IMR-90 (cell line): ENCODE results near the gene PIRT. TPM values are rescaled to one million over a fixed set of nuclear protein-coding genes. Genes with fewer than 3 reads are reported as not detected.

Source experiments
- ATAC-seq: fragments of 200-7000 bp; cut with Tn5 transposase; 2 replicates; pipeline ENCODE4 v1.9.1; 2020; ENCODE audit warnings: low read depth, mild to moderate bottlenecking, moderate library complexity
- BruUV-seq: library from RNA; stranded (reverse); fragments of 400-500 nt; replicated peaks from 2 replicates; lab custom pipeline; 2021; lab: Mats Ljungman, UMichigan
- CTCF ChIA-PET: fragments of 300-600 bp; formaldehyde crosslinking; extraction: SDS; loops from one replicate; lab custom pipeline; 2021; ENCODE audit warnings: antibody characterized with exemption; lab: Yijun Ruan, JAX
- POLR2A ChIA-PET: fragments of 300-600 bp; sonication (Branson Sonifier 250); formaldehyde crosslinking; loops from one replicate; lab custom pipeline; 2022; ENCODE audit warnings: antibody characterized with exemption; ENCODE audit not compliant: unreplicated experiment; lab: Charles Lee
- DNase-seq: peaks from one replicate; pipeline ENCODE4 v3.0.0; 2013
- H2AFZ ChIP-seq: replicated peaks from 2 replicates; pipeline ENCODE3; 2013; ENCODE audit warnings: low read length, mild to moderate bottlenecking; ENCODE audit not compliant: poor library complexity
- H2AK5ac ChIP-seq: 2 replicates; pipeline ENCODE4 v1.6.1; 2013; ENCODE audit warnings: low read depth, low read length, inconsistent platforms
- H2AK9ac ChIP-seq: replicated peaks from 2 replicates; pipeline ENCODE3; 2013; ENCODE audit warnings: mild to moderate bottlenecking, low read depth, low read length, moderate library complexity; ENCODE audit not compliant: poor library complexity
- H2BK120ac ChIP-seq: 2 replicates; pipeline ENCODE4 v1.6.1; 2013; ENCODE audit warnings: low read depth, low read length, inconsistent platforms
- H2BK15ac ChIP-seq: 3 replicates; pipeline ENCODE4 v1.6.1; 2013; ENCODE audit warnings: low read depth, low read length, inconsistent platforms
- H2BK20ac ChIP-seq: 2 replicates; pipeline ENCODE4 v1.6.1; 2013; ENCODE audit warnings: low read depth, mild to moderate bottlenecking, inconsistent platforms, low read length, moderate library complexity
- H2BK5ac ChIP-seq: 2 replicates; pipeline ENCODE4 v1.6.1; 2013; ENCODE audit warnings: mild to moderate bottlenecking, low read depth, low read length, inconsistent platforms; ENCODE audit not compliant: poor library complexity, severe bottlenecking
- H3K14ac ChIP-seq: replicated peaks from 2 replicates; pipeline ENCODE4 v1.6.1; 2013; ENCODE audit warnings: low read depth, low read length, inconsistent platforms
- H3K18ac ChIP-seq: 2 replicates; pipeline ENCODE4 v1.6.1; 2013; ENCODE audit warnings: low read depth, low read length, control low read depth
- H3K23ac ChIP-seq: 2 replicates; pipeline ENCODE4 v1.6.1; 2013; ENCODE audit warnings: low read depth, low read length, inconsistent platforms
- H3K27ac ChIP-seq: 2 replicates; pipeline ENCODE4 v1.5.1; 2013; ENCODE audit warnings: mild to moderate bottlenecking, control low read depth, low read length; ENCODE audit not compliant: insufficient read depth
- H3K27me3 ChIP-seq: 2 replicates; pipeline ENCODE4 v1.6.1; 2013; ENCODE audit warnings: low read length; ENCODE audit not compliant: control insufficient read depth, insufficient read depth
- H3K36me3 ChIP-seq: 2 replicates; pipeline ENCODE4 v1.6.1; 2013; ENCODE audit warnings: low read length, mixed read lengths; ENCODE audit not compliant: control insufficient read depth, insufficient read depth
- H3K4ac ChIP-seq: 2 replicates; pipeline ENCODE4 v1.6.1; 2013; ENCODE audit warnings: low read depth, low read length, inconsistent platforms
- H3K4me1 ChIP-seq: 2 replicates; pipeline ENCODE4 v1.6.1; 2013; ENCODE audit warnings: low read length, mixed read lengths; ENCODE audit not compliant: control insufficient read depth, insufficient read depth
- H3K4me2 ChIP-seq: 2 replicates; pipeline ENCODE4 v1.6.1; 2013; ENCODE audit warnings: low read depth, mild to moderate bottlenecking, control low read depth, low read length, moderate library complexity
- H3K4me3 ChIP-seq: 2 replicates; pipeline ENCODE4 v1.5.1; 2013; ENCODE audit warnings: low read depth, mild to moderate bottlenecking, control low read depth, low read length, moderate library complexity; ENCODE audit not compliant: insufficient read depth
- H3K56ac ChIP-seq: 2 replicates; pipeline ENCODE4 v1.6.1; 2013; ENCODE audit warnings: low read length, inconsistent platforms; ENCODE audit not compliant: insufficient read depth; ENCODE audit errors: extremely low read depth
- H3K79me1 ChIP-seq, 2 experiments: 2 replicates each; pipeline ENCODE4 v1.6.1; 2013; ENCODE audit warnings: low read length in 2 of 2, inconsistent platforms in 1 of 2, low read depth in 1 of 2
- H3K9ac ChIP-seq: 2 replicates; pipeline ENCODE4 v1.6.1; 2013; ENCODE audit warnings: low read depth, low read length, control low read depth
- H3K9me1 ChIP-seq: 2 replicates; pipeline ENCODE4 v1.6.1; 2013; ENCODE audit warnings: low read length, inconsistent platforms; ENCODE audit not compliant: insufficient read depth
- H3K9me3 ChIP-seq: 2 replicates; pipeline ENCODE4 v1.6.1; 2013; ENCODE audit warnings: low read length; ENCODE audit not compliant: control insufficient read depth, insufficient read depth
- H4K20me1 ChIP-seq: 2 replicates; pipeline ENCODE4 v1.6.1; 2013; ENCODE audit warnings: low read length, inconsistent platforms; ENCODE audit not compliant: insufficient read depth
- H4K5ac ChIP-seq: 2 replicates; pipeline ENCODE4 v1.6.1; 2013; ENCODE audit warnings: mild to moderate bottlenecking, low read depth, low read length, control low read depth
- H4K8ac ChIP-seq, 2 experiments: 2 replicates each; pipeline ENCODE4 v1.6.1; 2013; ENCODE audit warnings: low read depth in 2 of 2, low read length in 2 of 2, control low read depth in 1 of 2, inconsistent platforms in 1 of 2
- H4K91ac ChIP-seq: 2 replicates; pipeline ENCODE4 v1.6.1; 2013; ENCODE audit warnings: low read depth, low read length, inconsistent platforms; ENCODE audit not compliant: insufficient read depth
- BHLHE40 ChIP-seq: fragments of 150-350 bp; IDR thresholded peaks from 2 replicates; pipeline ENCODE4 v1.6.1; 2016; ENCODE audit warnings: mild to moderate bottlenecking, low read depth, low read length
- CEBPB ChIP-seq: IDR thresholded peaks from 2 replicates; pipeline ENCODE4 v1.6.1; 2012; ENCODE audit warnings: low read depth, low read length, improper control_type of control experiment
- CHD1 ChIP-seq: IDR thresholded peaks from 2 replicates; pipeline ENCODE4 v1.6.1; 2012; ENCODE audit warnings: low read depth, low read length, improper control_type of control experiment
- CTCF ChIP-seq: conservative IDR thresholded peaks from 2 replicates; pipeline ENCODE4 v1.5.1; 2012; ENCODE audit warnings: mild to moderate bottlenecking, low read depth, low read length, improper control_type of control experiment
- FOS ChIP-seq: fragments of 150-350 bp; IDR thresholded peaks from 2 replicates; pipeline ENCODE4 v1.6.1; 2016; ENCODE audit warnings: low read depth, low read length
- MAFK ChIP-seq: IDR thresholded peaks from 2 replicates; pipeline ENCODE4 v1.6.1; 2012; ENCODE audit warnings: low read depth, low read length, improper control_type of control experiment
- MAZ ChIP-seq: IDR thresholded peaks from 2 replicates; pipeline ENCODE4 v1.6.1; 2012; ENCODE audit warnings: low read depth, mild to moderate bottlenecking, low read length, improper control_type of control experiment, moderate library complexity, borderline replicate concordance
- MXI1 ChIP-seq: IDR thresholded peaks from 2 replicates; pipeline ENCODE4 v1.6.1; 2012; ENCODE audit warnings: low read depth, mild to moderate bottlenecking, low read length, moderate library complexity, borderline replicate concordance
- NFE2L2 ChIP-seq: fragments of 150-350 bp; IDR thresholded peaks from 2 replicates; pipeline ENCODE4 v1.6.1; 2016; ENCODE audit warnings: low read depth, mild to moderate bottlenecking, low read length
- POLR2A ChIP-seq: IDR thresholded peaks from 2 replicates; pipeline ENCODE4 v1.6.1; 2012; ENCODE audit warnings: mild to moderate bottlenecking, low read depth, low read length
- RAD21 ChIP-seq: IDR thresholded peaks from 2 replicates; pipeline ENCODE4 v1.6.1; 2012; ENCODE audit warnings: low read length, improper control_type of control experiment
- RCOR1 ChIP-seq: IDR thresholded peaks from 2 replicates; pipeline ENCODE4 v1.6.1; 2012; ENCODE audit warnings: mild to moderate bottlenecking, low read length, improper control_type of control experiment; ENCODE audit not compliant: insufficient replicate concordance
- RFX5 ChIP-seq: IDR thresholded peaks from 2 replicates; pipeline ENCODE4 v1.8.0; 2012; ENCODE audit warnings: low read depth, mild to moderate bottlenecking, low read length, moderate library complexity
- SMC3 ChIP-seq: fragments of 150-350 bp; IDR thresholded peaks from 2 replicates; pipeline ENCODE4 v1.6.1; 2016; ENCODE audit warnings: low read depth, mild to moderate bottlenecking, antibody characterized with exemption, low read length, moderate library complexity
- dilution Hi-C: fragments of 300-500 bp; cut with HindIII; formaldehyde crosslinking; loops from one replicate; pipeline ENCODE4 v1.14.3; 2018; ENCODE audit warnings: low sequenced_read_pairs; ENCODE audit not compliant: unreplicated experiment
- in situ Hi-C: fragments of 300-500 bp; cut with MboI; formaldehyde crosslinking; loops from 3 replicates; pipeline ENCODE4 v1.14.3; 2019; ENCODE audit warnings: low sequenced_read_pairs, inconsistent platforms, mixed read lengths
- intact Hi-C: fragments of 100-400 bp; cut with micrococcal nuclease; formaldehyde crosslinking; loops from 2 replicates; pipeline ENCODE4 v1.10.0; 2022
- polyA plus RNA-seq, 3 experiments: library from polyadenylated mRNA; depleted of rRNA; stranded (reverse); fragments of >200 nt; gene quantifications; 2 replicates each; pipeline ENCODE4 v1.2.3, GENCODE V29; 2012; ENCODE audit warnings: low replicate concordance in 1 of 3
- total RNA-seq: library from RNA; depleted of rRNA; stranded (reverse); fragments of >200 nt; gene quantifications from 2 replicates; pipeline ENCODE4 v1.2.3, GENCODE V29; 2012
- TF ChIP-seq, protein P1 (sequence below): fragments of 150-350 bp; IDR thresholded peaks from 2 replicates; pipeline ENCODE4 v1.6.1; 2016; ENCODE audit warnings: low read depth, mild to moderate bottlenecking, low read length, moderate library complexity, borderline replicate concordance
- TF ChIP-seq, protein P2 (sequence below): fragments of 150-350 bp; IDR thresholded peaks from 2 replicates; pipeline ENCODE4 v1.6.1; 2017; ENCODE audit warnings: mild to moderate bottlenecking, antibody characterized with exemption, low read length, low read depth

PIRT gene
- total and polyA plus RNA-seq, 2 of the 4 experiments (the other 2 are of a cell fraction): not detected

DNA sequence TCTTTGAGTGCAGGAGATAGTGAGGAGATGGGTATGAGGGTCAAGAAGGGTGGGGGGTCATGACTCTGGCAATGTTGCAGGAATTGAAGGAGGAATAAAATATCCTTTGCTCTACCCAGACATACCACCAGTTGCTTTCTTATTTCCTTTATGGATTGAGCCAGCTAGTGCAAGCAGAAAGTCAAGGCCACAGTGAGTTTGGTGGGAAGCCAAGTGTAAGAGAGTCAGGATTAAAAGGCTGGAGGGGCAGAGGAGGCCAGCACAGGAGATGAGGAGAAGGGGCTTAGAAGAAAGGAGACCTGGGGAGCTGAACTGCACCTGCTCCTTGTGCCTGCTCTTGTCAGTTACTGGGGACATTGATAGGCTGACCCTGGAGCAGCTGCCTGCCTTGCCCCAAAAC lies 16.1 kb downstream of the PIRT start:
- Histone ChIP-seq H3K4me1 (no peaks in the 10 kb centered on the region), H4K8ac (no peak overlapping the region), H2BK20ac (no peak overlapping the region), H3K9ac (no peak overlapping the region), H3K4ac (no peak overlapping the region), H2AK9ac (no peak overlapping the region), H3K4me3 (no peak overlapping the region), H3K18ac (no peak overlapping the region), H4K91ac (no peak overlapping the region), H3K4me2 (no peak overlapping the region), H2BK5ac (no peak overlapping the region), H2BK15ac (no peak overlapping the region), H4K5ac (no peak overlapping the region), H3K14ac (no peak overlapping the region), H2BK120ac (no peak overlapping the region), H2AK5ac (no peak overlapping the region), H3K23ac (no peak overlapping the region), H3K9me3 (no peaks in the 10 kb centered on the region), H3K36me3 (no peaks in the 10 kb centered on the region), H3K56ac (no peak overlapping the region), H4K20me1 (no peaks in the 10 kb centered on the region), H3K27ac (no peak overlapping the region), H2AFZ (no peak overlapping the region), H3K9me1 (no peaks in the 10 kb centered on the region), H3K79me1 (no peaks in the 10 kb centered on the region), H3K27me3 (no peaks in the 10 kb centered on the region)
- no TSS peak for BruUV-seq
- CTCF ChIA-PET: no interaction called here
- intact Hi-C loops: no loop called here
- dilution Hi-C loops: no loop called here
- no peak for TF ChIP-seq NFE2L2
- no peak for TF ChIP-seq MXI1
- TF ChIP-seq MAZ: no peak
- TF ChIP-seq POLR2A: no peak
- no peak for TF ChIP-seq SMC3
- TF ChIP-seq, protein P1, sequence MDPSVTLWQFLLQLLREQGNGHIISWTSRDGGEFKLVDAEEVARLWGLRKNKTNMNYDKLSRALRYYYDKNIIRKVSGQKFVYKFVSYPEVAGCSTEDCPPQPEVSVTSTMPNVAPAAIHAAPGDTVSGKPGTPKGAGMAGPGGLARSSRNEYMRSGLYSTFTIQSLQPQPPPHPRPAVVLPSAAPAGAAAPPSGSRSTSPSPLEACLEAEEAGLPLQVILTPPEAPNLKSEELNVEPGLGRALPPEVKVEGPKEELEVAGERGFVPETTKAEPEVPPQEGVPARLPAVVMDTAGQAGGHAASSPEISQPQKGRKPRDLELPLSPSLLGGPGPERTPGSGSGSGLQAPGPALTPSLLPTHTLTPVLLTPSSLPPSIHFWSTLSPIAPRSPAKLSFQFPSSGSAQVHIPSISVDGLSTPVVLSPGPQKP: no peak
- no peak for TF ChIP-seq RFX5
- TF ChIP-seq BHLHE40: no peak
- no peak for TF ChIP-seq RCOR1
- TF ChIP-seq RAD21: no peak
- no peak for TF ChIP-seq CEBPB
- TF ChIP-seq, protein P2, sequence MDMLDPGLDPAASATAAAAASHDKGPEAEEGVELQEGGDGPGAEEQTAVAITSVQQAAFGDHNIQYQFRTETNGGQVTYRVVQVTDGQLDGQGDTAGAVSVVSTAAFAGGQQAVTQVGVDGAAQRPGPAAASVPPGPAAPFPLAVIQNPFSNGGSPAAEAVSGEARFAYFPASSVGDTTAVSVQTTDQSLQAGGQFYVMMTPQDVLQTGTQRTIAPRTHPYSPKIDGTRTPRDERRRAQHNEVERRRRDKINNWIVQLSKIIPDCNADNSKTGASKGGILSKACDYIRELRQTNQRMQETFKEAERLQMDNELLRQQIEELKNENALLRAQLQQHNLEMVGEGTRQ: no peak
- TF ChIP-seq CTCF: no peak
- TF ChIP-seq FOS: no peak
- no peak for TF ChIP-seq CHD1
- TF ChIP-seq MAFK: no peak
- ATAC-seq: no peak
- DNase-seq: no peak
- in situ Hi-C loops: no loop called here
- POLR2A ChIA-PET: no interaction called here
